HG02798 (cell line): Measurements from ENCODE around the gene ALAS2.
A peak's percentile ranks its signal among the peaks of the same experiment; 100 is the strongest.
"Not testable (repeated sequence)": the region's sequence is repeated elsewhere in the genome, so short reads cannot be mapped to it uniquely, and the experiment has no call there.

Source experiments
- ATAC-seq: cut with Tn5 transposase; IDR thresholded peaks from one replicate; pipeline ENCODE4 v1.9.1; 2021; ENCODE audit warnings: mild to moderate bottlenecking; ENCODE audit not compliant: unreplicated experiment, poor library complexity

Gene ALAS2, protein sequence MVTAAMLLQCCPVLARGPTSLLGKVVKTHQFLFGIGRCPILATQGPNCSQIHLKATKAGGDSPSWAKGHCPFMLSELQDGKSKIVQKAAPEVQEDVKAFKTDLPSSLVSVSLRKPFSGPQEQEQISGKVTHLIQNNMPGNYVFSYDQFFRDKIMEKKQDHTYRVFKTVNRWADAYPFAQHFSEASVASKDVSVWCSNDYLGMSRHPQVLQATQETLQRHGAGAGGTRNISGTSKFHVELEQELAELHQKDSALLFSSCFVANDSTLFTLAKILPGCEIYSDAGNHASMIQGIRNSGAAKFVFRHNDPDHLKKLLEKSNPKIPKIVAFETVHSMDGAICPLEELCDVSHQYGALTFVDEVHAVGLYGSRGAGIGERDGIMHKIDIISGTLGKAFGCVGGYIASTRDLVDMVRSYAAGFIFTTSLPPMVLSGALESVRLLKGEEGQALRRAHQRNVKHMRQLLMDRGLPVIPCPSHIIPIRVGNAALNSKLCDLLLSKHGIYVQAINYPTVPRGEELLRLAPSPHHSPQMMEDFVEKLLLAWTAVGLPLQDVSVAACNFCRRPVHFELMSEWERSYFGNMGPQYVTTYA

DNA sequence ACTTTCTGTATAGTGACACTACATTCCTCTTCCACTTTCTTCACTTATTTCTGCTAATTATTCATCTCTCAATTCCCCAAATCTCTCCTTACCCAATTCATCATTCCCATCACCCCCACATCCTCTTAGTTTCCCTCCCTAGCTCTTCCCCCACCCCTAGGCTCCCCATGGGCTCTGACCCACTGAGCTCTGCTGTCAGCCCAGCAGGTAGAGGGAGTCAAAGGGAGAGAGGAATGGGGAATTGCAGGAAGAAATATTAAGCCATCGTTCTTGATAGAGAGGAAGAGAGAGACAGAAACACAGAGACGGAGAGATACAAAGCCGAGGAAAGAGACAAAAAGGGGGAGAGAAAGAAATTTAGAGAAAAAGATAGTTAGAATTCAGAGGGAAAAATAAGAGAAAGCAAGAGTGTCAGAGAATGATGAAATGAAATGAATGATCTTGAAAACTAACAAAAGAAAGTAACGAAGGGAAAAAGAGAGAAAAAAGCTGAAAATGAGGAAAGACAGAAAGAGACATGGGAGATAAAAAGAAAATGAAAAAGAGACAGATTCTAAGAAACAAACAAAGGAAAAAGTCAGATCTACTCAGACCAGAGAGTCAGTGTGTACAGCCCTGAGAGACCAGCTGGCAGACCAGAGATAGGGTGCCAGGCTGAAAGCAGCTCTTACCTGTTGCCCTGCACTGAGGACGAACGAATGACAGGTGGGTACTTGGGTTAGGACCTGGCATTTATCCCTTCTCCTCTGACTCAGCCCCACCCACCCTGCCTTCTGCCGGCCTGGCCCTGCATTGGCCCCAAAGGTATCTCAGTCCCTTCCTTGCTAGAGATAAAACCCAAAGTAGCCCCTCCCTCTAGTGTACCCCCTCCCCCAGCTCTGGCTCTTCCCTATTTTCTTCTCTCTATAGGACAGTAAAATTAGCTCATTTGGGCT is at the start of gene ALAS2:
Gene ALAS2, minus strand, starts transcription at position 707 of the 935 bp plus-strand sequence. CDS start 4,977 bp downstream, outside the sequence.
- ATAC-seq, result no peak

DNA sequence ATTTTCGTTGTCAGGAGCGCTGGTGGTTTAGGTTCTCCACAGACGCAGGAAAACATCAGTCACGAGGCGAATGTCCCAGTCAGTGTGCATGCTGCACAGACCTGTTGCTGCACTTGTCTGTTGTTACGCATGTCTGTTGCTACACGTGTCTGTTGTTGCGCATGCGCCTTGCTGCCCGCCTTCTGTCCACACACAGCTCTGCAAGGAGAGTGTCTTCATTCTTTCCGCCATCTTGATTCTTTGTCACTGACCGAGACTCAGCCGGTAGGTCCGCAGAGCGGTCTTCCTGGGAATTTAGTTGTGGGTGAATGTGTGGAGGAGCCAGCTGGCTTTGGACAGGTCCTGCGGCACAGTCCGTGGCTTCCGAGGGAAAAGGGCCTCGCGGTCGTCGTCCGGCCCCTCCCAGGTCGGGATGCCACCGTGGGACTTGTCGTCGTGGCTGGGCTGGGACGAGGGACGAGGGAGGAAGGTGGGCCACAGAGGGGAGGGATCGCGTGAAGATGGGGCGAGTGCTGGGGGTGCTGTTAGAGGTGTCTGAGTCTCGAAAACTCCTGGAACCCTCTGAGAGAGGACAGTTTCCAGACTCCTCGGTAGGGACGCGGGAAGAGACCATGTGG is 44.2 kb upstream of the ALAS2 start, which contains the start of gene PAGE2B:
Gene PAGE2B, plus strand, starts transcription at position 180 of the 617 bp plus-strand sequence. CDS start 1,012 bp downstream, outside the sequence.
- no peak for ATAC-seq

- no peak for ATAC-seq
These were observed 41.5 kb upstream of the ALAS2 start for GRCh38 chrX:55072286-55072685.

DNA sequence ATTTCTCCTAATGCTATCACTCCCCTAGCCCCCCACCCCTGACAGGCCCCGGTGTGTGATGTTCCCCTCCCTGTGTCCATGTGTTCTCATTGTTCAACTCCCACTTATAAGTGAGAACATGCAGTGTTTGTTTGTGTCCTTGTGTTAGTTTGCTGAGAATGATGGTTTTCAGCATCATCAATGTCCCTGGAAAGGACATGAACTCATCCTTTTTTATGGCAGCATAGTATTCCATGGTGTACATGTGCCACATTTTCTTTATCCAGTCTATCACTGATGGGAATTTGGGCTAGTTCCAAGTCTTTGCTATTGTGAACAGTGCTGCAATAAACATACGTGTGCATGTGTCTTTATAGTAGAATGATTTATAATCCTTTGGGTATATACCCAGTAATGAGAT is 36.4 kb upstream of the ALAS2 start:
- not testable (repeated sequence) for ATAC-seq

DNA sequence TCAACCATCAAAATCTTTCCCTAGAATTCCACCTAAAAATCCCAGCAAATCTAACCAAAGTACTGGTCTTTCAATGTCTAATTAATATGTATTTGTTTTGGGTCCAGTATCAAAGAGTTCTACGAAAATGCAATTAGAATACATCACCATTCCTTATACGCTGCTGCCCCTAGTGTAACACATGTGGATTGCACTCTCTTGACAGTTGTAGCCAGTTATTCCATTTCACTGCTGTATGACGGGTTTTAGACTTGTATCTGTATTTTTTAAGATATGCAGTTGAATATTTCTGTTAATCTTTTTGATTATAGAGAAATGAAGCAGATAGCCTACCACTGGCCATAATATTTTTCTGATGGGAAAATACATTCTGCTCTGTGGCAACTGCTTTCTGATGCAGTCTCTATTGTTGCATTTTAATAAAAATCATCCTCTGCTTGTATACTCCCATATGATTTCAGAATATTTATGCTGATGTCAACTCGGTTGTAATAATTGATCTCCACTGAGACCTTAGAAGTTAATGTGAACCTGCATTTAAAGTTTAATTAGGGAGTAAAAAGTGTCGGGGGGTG is 27.0 kb upstream of the ALAS2 start:
- ATAC-seq, result peak; percentile 40

DNA sequence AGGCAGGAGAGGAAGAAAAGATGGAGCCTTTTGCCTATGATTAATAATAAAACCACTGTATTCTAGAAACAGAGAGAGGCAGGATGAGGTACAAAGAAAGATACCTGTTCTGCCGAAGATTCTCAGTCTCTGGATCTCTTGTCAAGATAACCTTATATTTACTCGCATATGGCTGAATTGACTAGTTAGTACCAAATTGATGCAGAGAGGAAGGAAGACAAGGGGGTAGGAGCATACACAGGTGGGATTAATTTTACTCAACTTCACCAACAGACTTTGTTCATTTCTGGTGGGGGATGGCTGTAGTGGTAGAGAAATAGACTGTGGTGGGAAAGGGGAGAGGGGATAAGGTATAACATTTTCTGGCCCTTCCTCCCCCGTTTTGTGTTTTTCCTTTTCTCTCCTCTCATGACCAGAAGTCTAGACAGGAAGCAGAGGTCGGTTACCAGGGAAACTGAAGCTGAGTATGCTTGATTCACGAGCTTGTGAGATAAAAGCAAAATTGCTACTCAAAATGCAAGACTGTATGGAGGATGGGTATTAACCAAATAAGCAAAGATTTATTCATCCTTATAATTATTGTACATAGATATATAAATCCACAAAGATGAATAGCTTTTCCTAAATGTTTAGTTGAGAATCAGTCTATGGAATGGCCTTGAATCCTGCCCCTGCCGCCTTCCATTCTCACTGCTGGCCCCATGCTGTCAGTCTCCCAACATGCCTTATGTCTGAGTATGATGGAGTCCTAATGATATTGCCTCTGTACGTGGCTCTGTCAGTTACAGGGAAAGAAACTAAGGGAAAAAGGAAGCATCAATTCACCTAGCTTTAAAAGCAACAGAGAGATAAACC is 26.3 kb upstream of the ALAS2 start:
- ATAC-seq, result no peak

DNA sequence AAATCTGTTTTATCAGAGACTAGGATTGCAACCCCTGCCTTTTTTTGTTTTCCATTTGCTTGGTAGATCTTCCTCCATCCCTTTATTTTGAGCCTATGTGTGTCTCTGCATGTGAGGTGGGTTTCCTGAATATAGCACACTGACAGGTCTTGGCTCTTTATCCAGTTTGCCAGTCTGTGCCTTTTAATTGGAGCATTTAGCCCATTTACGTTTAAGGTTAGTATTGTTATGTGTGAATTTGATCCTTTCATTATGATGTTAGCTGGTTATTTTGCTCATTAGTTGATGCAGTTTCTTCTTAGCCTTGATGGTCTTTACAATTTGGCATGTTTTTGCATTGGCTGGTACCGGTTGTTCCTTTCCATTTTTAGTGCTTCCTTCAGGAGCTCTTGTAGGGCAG is 19.8 kb upstream of the ALAS2 start:
- ATAC-seq, result not testable (repeated sequence)

DNA sequence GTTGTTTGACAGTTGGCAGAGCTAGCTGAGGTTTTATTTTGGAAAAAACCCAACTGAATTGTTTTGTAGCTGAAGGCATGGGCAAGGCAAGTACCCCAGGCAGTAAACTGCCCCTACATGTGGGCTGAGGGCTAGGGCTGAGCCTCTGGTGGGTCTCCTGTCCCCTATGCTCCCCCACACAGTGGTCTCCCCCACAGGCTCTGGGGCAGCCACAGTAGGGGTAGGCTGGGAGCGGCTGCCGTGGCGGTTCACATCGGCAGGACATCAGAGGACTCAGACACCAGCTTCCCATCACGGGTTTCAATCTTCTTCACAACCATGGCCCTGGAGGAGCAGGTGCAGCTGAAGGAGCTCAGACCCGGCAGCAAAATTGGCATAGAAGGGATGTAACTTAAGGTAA is 10.7 kb upstream of the ALAS2 start:
- no peak for ATAC-seq

DNA sequence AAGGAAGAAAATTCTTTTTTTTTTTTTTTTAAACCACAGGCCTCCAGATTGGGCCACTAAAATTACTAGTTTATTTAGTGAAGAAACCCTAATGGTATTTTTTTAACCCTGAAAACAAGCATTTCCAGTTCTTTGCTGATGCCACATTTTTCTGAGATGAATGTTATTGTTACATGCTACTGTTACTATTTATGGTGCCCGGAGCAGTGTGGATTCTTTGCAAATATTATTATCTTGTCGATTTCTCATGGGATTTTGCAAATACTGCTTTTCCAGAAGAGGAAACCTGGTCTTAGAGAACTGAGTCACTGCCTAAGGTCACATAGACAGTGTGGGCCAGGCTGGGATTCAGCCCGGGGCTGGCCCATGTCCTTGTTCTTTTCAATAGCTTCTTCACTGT is 8.7 kb upstream of the ALAS2 start:
- ATAC-seq, result no peak

- no peak for ATAC-seq
These were observed 2.7 kb upstream of the ALAS2 start for GRCh38 chrX:55033429-55033828.

- no peak for ATAC-seq
These were observed 1.5 kb downstream of the ALAS2 start for GRCh38 chrX:55029291-55029690.

DNA sequence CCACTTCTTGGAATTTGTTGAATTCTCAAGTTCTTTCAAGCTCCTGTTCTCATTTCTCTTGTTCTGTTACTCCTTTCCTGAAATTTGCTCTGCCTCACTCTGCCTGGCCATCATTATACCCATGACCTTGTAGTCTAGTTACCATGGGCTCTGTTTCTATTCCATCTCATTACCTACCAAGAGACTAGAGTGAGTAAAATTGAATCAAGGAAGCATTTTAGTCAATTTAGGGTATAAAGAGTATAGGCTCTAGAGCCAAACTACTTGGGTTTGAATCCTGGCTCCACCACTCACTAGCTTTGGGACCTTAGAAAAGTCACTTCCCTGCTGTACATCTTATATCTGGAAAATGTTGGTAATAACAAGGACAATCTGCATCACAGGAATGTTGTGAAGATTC is 2.2 kb downstream of the ALAS2 start:
- ATAC-seq, result no peak

DNA sequence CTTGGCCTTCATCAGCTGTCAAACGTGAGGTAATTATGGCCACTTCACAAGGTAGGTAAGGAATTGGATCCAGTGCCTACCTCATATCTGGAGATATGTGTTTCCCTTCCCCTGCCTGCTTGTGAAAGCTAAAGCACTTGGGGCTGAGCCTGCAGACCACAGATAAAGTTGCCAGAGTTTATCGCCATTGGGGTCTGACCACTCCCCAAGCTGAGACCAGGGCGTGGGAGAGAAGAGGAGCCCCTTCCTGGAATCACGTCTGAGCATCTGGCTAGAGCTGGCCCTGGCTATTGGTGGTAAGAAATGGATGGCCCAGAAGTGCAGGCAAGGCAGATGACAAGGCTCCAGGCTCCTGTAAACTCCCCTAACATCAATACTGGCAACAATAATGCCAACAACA is 2.7 kb downstream of the ALAS2 start:
- ATAC-seq, result no peak

DNA sequence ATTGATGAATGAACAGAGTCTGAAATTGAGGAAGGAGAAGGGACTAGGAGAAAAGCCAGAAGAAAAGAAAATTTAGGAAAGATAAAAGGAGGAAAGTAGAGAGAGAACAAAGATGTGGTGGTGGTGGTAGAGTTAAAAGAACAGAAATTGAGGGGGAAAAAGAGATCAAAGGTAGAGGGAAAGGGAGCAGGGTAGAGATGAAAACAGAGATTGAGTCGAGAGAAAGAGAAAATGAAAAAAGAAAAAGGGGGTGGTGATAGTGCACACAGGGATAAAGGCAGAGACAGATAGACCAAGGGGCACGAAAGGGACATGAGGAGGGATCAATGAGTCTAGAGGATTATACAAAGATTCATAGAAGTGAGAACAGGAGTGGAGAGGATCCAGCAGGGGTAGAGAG is 3.9 kb downstream of the ALAS2 start:
- no peak for ATAC-seq

DNA sequence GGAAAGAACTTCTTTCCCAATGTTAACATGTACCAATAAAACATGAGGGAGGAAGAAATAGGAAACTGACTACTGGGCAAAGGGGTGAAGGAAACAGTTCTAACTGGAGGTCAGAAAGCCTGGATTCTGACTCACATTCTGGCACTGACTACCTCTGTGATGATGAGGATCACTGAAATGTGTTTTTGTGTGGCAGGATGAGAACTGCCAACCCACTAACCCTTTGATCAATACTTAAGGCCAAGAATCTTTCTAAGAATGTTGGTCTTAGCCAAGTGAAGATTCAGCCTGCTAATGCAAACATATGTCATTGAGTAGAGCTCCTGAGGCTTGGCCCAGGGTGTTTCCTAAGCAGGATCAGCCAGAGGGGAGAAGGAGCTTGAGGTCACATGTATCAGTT is 4.6 kb downstream of the ALAS2 start:
- no peak for ATAC-seq

DNA sequence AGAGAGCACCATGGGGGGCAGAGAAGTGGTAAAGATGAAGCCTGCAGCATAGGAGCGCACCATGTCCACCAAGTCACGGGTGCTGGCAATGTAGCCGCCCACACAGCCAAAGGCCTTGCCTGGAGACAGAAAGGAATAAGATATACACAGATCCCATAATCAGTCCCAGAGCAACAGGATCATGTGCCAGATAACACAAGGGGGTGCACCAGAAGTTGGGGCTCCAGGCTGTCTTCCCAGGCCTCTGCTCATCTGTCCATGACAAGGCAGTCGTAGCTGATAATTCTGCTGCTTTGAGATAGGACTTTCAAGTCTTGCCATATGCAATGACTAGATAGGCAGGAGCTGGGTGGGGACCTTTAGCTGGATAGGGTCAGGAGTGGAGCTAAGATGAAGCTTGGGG is 15.9 kb downstream of the ALAS2 start:
- no peak for ATAC-seq

- no peak for ATAC-seq
These were observed 19.5 kb downstream of the ALAS2 start for GRCh38 chrX:55011294-55011693.

DNA sequence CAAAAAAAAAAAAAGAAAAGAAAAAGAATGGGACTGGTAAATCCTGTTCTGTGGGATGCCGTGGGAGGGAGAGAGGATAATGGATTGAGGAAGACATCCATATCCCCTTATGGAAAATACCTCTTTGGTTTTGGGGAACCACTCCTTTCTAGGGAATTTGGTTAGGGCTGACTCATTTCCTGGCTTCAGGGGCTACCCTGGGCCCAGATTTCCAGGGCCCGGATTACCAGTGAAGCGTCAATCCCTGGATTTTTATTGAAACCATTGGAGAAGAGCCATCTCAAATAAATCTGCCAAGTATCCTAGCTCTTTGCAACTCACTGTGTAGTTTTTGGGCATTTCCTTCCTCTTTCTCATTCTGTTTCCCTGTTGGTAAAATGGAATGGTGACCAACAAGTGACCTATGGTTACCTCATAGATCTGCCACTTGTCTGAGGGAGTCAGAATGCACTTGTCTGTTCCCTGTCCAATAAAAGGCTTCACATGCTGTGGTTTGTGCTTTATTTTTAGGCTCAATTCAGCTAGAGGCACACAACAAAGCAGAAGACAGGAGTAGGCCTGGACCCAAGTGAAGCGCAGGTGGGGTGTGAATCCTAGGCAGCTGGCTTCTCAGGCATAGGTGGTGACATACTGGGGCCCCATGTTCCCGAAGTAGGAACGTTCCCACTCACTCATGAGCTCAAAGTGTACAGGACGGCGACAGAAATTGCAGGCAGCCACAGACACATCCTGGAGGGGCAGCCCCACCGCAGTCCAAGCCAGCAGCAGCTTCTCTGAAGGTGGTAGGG is 22.0 kb downstream of the ALAS2 start:
- ATAC-seq, result no peak
